GM18867 (cell line): ENCODE data around the gene SLC2A9.

Experiments used
- ATAC-seq: cut with Tn5 transposase; IDR thresholded peaks from one replicate; pipeline ENCODE4 v1.9.1; 2021; ENCODE audit warnings: mild to moderate bottlenecking, moderate library complexity; ENCODE audit not compliant: unreplicated experiment

SLC2A9 gene

GRCh38 chr4:9969526-9970398 lies 51.5 kb downstream of the SLC2A9 start:
- peak; percentile 18 for ATAC-seq

DNA sequence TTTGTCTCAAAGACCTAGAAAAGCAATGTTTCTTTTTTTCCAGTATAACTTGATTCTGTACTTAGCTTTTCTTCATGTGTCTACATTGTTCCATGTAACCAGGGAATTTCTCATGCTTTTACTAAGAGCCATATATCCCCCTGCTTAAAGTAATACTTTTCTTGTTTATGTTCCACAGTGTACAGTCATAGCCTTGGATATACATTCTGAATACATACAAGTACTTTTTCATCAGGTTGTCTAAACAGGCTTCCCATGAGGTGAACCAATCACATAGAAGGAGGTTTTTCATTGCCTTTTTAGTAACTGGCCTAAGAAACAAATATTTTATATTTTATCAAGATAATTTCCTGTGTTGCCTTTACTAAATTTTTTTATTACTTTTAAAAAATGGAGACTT lies 52.8 kb downstream of the SLC2A9 start:
- ATAC-seq, result no peak

DNA sequence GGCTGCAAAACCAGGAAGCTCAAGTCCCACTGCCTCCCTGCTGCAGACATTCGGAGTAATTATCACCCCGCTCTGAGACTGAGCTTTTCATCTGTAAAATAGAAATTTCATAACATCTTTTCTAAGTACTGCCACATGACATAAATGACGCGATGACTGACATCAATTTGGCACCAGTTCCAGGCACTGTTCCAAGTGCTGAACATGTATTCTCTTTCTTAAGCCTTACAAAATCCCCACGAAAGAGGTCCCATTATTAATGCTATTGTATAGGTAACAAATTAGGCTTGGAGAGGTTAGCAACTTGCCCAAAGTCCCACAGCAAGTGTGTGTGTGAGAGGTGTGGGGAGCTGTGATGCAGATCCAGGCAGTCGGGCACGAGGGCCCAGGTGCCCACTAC lies 56.4 kb downstream of the SLC2A9 start:
- ATAC-seq, result no peak

DNA sequence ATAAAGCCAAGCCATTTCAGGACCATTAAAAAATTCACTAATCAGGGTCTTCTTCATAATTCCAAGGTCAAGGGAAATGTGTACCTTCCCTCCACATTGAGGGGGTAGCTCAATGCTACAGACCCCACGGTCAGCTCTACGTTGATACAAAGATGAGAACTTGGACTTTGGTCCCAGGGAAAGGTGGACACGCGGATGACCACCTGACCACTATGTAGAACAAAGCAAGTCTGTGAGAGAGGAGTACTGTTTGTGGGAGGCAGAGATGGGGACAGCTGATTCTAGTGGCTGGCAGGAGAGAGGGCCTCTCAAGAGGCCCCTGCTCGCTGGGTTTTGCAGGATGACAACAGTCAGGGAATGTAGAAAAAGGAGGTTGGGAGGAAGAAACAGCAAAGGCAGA lies 58.0 kb downstream of the SLC2A9 start:
- no peak for ATAC-seq

GRCh38 chr4:9962611-9963314 lies 58.5 kb downstream of the SLC2A9 start:
- no peak for ATAC-seq

DNA sequence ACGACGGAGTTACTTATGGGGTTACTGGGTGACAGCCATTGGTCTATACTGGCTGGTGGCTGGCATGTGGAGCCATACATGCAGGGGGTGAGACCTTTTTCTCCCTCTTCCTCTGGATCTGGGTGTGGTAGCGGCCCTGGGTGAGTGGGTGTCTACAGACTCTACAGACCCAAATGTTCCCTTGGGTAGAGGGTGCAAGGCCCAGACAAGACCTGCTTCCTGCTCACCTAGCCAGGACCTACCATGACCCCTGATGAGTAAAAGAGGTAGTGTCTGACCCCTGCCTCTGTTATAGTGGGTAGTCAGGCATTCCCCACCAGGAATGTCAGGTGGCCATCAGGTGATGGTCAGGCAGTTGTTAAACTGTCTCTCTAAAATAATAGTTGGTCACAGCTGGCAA lies 66.8 kb downstream of the SLC2A9 start:
- no peak for ATAC-seq

DNA sequence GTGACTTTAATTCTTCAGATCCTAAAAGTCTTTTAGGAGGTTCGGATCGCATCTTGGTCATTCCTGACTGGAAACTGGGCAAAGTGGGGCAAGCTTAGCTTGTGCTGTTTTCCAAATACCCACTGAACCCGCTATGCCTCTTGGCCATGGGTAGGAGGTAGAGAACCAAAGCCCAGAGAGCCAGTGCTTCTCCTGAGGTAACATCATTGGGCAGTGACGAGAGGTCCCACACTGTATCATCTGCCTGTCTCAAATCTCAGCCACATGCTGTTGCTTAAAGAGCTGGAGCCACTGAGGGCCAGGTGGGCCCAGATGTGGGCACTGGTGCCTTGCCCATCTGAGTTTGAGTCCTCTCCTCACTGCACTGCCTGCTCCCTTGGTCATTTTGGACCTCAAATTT lies 68.2 kb downstream of the SLC2A9 start:
- no peak for ATAC-seq

GRCh38 chr4:9952415-9952950 lies 68.8 kb downstream of the SLC2A9 start:
- ATAC-seq, result no peak

- no peak for ATAC-seq
Observed at GRCh38 chr4:9949573-9949972, 71.7 kb downstream of the SLC2A9 start.

DNA sequence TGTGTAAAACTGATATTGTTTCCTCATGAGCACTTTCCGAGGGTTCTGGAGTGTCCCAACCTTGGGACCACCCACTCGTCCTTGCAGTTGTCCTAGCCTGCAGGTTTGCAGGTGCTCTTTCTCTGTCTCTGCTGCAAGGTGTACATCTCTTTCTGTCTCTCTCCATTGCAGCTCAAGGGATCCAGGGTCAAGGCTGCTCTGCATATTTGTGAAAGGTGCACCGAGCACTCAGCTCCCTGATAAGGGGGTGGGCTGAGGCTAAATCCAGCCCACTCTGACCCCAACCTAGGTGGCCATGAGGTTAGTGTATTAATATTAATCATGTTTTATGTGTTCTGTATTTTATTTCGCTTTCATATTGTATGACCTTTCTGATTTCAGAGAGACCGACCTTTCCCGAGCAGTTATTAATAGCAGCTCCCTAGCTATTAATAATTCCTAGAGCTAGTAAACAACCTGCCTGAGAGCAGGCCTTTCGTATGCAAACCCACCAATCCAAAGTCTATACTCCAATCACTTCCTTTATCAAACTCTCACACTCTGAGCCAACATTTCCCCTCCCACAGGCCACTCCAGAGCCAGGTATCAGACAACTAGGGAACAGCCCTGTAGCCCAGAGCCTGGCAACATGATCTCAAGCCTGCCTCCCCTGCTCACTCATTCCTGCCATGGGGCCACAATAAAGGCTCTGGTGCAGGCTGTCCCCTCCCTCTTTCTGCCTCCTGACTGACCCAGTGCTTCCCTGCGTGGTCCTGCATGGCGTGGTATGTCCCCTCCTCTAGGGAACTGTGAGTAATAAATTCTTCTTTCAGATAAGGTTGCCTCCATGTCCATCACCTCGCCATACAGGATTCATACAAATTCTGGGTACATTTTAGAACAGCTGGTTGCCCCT lies 73.9 kb downstream of the SLC2A9 start:
- ATAC-seq, result no peak

DNA sequence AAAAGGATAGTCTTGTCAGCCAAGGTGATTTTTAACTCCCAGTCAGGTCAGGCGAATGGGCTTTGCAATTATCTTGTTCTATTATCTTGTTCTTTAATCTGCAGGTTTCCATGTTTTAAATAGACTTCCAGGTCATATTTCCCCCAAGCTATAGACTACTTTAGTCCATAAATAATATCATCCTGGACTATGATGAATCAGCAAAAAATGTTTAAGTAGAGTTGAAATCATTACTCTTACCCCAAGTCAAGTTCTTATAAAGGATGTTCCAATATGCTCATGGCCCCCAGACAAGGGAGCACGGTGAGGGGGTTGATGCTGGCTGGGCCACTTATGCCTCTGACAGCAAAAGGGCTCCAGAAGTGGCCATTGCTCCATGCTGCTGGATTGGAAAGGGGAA lies 75.1 kb downstream of the SLC2A9 start:
- ATAC-seq, result no peak

DNA sequence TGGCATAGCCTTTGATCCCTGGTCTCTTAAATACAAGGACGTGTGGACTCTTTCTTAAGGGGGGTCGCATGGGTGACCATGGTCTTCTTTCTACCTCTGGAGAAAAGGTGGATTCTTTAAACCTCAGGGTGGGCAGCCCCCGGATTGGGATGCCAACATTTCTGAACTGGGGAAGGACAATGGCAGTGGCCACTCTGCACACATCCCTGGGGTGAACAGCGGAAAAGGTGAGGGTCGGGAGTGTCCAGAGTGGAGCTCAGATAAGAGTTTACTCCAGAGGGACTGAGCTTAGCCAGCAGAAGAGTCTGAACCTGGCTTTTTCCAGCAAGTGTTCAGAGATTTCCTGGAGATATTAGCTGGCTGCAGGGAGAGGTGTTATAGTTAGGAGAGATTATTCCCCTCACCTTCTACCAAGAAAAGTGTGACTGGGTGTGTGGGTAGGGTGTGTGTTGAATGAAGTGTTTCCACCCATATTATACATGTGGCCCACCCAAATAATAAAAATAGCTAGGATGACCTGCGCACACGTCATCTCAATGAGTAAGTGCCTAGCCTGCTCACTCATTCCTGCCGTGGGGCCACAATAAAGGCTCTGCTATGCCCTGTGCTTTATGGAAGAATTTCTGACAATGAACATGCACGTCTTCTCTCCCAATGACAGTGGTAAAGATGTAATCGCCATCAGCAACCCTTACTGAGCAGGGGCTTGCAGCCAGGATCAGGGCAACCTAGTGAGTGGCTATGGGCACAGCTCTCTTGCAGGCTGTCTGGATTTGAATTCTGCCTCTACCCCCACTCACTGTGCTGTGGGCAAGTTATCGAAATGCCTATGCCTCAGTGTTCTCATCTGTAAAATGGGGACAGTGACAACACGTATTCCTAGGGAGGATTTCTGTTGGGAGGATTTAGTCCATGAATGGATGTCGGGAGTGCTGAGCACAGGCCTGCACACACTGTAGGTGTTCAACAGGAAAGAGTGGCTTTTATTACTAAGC lies 76.6 kb downstream of the SLC2A9 start:
- no peak for ATAC-seq

GRCh38 chr4:9943761-9944160 lies 77.5 kb downstream of the SLC2A9 start:
- ATAC-seq, result no peak

DNA sequence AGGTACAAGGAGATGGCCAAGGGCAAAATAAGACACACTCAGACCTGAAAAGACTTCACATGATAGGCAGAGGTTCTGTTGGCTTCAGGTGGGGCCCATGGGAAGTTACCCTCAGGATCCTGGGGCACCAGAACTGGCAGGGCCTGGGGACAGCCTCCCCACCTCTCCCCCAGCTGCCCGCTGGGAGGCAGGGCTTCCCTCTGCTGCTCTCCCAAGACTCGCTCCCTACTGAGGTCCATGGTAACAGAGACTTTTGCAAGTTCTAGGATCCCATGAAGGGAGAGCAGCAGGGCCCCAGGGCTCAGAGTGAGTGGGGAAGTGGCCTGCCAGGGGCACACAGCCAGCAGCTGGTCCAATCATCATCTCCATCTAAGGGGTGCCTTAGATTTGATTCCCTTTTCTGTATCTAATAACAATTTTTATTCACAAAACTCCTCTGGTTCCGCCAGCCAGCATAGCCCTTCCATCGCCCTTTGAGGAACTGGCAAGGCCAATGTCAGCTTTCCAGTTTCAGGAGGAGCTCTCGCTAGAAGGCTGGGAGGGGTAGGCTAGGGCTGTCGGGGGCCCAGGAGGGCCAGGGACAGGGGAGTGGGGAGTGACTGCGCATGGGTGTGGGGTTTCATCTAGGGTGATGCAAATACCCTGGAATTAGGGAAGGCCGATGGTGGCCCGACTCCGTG lies 78.2 kb downstream of the SLC2A9 start:
- no peak for ATAC-seq

GRCh38 chr4:9942139-9942538 lies 79.2 kb downstream of the SLC2A9 start:
- no peak for ATAC-seq

DNA sequence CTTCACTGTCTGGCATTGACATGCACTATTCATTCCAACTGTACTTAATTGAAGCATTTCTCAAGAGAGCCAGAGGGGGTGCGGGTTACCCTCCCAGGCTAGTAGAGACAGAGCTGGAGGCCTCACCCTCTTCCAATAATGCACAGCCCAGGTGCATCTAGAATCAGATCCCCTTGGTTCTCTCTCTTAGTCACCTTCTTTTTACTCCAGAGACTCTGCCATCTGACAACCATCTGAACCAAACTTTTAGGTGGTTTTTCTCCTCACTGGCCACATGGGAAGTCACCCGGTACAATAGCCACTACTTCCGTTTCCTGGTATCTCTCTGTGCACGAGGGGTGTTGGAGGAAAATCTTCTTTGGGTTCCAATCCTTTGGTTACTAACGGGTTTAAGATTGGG lies 81.3 kb downstream of the SLC2A9 start:
- no peak for ATAC-seq

DNA sequence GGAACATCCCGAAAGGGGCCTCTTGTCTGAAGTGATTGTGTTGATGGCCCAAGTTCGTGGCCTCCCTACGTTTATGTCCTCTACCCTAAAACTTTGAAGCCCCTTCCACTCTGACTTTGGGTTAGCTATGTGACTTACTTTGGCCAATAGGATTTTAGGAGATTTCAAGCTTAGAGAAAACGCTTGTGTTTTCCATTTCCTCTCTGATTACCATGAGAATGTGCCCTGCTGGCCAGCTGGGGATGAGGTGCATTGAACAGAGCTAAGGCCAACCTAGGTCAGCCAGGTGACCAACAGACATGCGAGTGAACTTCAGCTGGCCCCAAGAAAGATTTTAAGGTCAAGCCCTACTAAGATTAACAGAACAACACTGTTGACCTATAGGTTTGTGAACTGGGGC lies 82.4 kb downstream of the SLC2A9 start:
- ATAC-seq, result no peak

GRCh38 chr4:9937078-9937477 lies 84.2 kb downstream of the SLC2A9 start:
- ATAC-seq, result no peak

DNA sequence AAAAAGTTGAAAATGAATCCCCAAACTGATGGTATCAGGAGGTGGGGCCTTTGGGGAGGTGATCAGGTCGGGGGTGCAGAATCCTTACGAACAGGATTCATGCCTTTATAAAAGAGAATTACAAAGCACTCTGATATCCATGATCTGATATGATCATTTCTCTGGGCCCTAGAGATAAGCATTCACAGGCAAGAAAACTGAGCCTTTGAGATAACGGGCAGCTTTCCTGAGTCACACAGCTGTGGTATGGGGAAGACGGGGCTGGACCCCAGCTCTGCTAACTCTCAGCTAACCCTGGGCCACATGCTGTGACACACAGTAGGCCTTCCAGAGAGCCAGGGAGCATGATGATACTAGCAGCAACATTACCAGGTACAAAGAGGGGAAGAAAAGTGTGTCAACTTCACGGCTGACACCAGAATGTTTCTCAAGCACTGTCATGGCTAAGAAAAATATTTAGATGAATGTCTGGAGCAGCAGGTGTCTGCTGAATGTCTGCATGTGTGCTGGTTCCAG lies 85.1 kb downstream of the SLC2A9 start:
- no peak for ATAC-seq
